GM19239 (cell line): ENCODE results near the gene ABCD1.
"Not testable (repeated sequence)": the region's sequence is repeated elsewhere in the genome, so short reads cannot be mapped to it uniquely, and the experiment has no call there.

ENCODE experiments used
- DNase-seq: peaks from one replicate; pipeline ENCODE4 v3.0.0; 2011; ENCODE audit warnings: low spot score; ENCODE audit not compliant: insufficient read length
- FAIRE-seq: peaks from 2 replicates; lab custom pipeline; 2011; peaks lifted over from hg19 to GRCh38; lab: Jason Lieb, UNC

ABCD1 gene

DNA sequence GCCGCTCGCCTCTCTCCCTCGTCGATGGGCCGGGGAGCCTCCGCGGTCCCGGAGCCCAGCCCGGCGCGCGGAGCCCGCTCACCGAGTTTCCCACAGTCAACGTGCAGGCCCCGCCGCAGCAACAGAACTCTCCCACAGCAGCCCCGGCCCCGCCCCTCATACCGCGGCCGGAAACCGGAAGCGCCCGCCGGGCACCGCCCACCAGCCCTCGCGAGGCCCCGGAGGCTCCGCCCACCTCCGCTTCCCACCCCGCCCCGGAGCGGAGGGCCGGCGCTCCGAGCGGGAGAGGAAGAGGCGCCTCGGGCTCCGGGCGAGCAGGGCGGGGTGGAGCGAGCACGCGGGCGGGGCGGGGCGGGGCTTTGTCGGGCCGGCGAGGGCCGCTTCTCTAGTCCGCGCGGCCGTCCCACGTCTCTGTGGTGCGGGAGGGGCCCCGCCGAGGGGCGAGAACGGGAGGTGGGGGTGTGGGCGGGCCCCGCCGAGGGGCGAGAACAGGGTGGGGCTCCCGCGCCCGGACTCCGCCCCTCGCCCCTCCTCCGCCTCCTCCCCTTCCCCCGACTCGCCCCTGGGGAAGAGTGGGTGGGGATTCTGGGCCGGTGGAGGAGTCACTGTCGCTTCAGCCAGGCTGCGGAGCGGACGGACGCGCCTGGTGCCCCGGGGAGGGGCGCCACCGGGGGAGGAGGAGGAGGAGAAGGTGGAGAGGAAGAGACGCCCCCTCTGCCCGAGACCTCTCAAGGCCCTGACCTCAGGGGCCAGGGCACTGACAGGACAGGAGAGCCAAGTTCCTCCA, at the start of gene ABCD1, which contains the start of gene BCAP31:
Gene ABCD1 (plus strand): TSS at position 605 of the 787 bp plus-strand sequence. CDS start 411 bp downstream, outside the sequence.
Gene BCAP31 (minus strand): TSS at position 136 of the 787 bp plus-strand sequence. CDS start 1,143 bp downstream, outside the sequence.
- FAIRE-seq (peak; percentile 86), DNase-seq (peak; percentile 69)

DNA sequence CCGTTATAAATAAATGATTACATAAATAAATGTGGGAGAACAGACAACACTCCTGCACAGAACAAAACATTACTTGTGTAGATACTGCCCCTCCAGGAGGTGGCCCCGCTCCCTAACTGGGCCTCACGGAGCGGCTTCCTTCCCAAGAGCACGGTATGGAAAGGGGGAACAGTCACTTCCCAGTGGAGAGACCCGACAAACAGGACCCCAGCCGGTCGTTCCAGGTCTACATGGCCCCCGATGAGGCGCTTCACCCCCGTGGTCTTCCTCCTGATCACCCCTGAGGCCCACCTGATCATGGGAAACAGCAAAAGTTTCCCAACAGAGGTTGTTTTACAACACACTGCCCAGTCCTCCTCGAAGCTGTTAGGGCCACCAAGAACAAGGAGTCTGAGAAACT, 43.5 kb upstream of the ABCD1 start:
- DNase-seq = no peak

DNA sequence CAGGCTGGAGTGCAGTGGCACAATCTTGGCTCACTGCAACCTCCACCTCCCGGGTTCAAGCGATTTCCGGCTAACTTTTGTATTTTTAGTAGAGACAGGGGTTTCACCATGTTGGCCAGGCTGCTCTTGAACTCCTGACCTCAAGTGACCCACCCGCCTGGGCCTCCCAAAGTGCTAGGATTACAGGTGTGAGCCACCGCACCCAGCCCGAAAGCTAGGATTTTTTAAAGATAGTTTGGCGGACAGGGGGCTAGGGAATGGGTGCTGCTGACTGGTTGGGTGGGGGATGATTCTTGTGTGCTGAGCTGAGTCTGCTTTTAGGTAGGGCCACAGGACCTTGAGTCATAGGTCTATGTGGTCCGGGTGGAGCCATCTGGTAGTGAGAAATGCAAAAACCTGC, 41.2 kb upstream of the ABCD1 start:
- not testable (repeated sequence) for FAIRE-seq

More for the DNA sequence above, 43.5 kb upstream of the ABCD1 start:
- FAIRE-seq = no peak

DNA sequence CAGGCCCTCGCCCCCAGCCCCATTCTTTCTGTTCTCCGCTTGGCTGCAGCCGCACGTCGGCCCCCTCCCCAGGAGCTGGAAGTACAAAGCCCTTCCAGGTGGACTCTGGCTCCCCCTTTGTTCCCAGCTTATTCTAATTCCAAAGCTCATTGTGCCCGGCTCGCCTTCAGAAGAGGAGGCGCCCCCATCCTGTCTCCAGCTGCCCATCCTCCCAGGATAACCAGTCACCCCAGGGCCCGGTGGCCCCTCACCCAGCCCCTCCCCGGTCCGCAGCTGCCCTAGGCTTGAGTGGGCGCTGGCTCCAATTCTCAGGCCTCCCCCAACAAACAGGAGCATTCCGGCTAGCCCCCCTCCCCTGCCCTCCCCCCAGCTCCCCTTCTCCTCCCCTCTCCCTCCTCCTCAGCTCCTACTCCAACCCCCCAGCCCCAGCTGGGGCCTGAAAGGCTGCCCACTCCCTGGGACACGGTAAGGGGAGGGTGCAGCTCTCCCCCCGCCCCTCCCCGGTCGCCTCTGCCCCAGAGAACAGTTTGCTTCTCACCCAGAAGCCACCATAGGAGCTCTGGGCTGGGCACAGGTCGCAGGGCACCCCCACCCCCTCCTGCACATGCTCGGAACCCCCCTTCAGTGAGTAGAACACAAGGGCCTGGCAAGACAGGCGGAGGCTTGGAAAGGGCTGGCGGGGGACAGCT, 40.0 kb upstream of the ABCD1 start:
- FAIRE-seq (no peak), DNase-seq (no peak)

More for the DNA sequence above, 41.2 kb upstream of the ABCD1 start:
- not testable (repeated sequence) for DNase-seq

DNA sequence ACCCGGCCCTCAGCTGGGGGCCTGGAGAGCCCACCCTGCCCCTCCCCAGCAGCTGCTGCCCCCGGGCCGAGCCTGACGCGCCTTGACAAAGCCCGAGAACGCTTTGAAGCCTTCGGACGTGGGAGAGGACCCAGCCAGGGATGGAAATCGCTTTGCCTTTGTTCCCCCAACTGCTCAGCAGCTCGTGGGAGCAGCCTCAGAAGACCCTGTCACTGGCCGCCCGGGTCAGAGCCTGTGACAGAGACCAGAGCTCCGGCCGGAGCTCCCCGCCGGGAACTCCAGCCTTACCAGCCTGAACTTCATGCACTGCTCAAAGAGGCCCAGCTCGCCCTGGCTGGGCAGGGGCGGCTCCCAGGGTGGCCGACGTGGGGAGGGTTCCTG, 39.5 kb upstream of the ABCD1 start:
- DNase-seq = no peak
- FAIRE-seq = no peak

DNA sequence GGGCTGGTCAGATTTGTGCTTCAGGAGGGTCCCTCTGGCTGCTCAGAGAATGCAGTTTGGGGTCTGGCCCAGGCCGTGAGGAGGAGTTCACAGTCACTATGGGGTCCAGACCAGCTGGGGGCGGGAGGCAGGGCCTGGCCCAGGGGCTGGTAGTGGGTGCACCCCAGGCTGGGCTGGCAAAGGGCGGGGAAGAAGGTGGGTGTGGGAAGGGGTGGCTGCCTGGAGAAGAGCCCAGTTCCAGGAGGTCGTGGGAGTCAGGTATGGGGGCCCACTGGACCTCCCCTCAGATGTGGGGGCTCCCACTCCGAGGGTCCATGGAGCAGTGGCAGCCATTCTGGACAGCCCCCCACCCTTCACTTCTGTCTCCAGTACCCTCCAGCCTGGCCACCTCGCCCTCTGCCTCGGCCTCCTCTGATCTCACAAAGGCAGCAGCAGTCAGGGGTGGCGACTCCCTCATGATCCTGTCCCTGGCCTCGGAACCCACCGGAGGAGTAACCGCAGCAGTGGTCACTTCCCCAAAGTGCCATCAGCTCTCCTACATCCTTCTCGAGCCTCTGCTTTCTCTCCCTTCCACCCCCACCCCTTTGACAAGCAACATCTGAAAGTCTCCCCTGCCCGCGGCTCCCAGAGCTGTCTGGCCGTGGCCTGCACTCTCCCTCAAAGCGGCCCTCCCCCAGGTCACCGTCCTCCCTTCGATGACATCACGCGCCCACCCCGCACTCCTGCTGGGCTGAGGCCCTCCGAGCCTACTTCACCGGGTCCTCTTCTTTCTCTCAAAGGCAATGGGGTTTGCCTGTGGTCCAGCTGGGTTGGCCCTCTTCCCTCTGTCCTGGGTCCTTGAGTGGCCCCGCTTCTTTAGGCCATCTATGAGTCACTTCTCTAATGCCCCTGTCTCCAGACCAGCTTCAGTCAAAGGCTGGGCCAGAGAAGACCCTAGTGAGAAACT, 38.6 kb upstream of the ABCD1 start:
- no peak for FAIRE-seq

DNA sequence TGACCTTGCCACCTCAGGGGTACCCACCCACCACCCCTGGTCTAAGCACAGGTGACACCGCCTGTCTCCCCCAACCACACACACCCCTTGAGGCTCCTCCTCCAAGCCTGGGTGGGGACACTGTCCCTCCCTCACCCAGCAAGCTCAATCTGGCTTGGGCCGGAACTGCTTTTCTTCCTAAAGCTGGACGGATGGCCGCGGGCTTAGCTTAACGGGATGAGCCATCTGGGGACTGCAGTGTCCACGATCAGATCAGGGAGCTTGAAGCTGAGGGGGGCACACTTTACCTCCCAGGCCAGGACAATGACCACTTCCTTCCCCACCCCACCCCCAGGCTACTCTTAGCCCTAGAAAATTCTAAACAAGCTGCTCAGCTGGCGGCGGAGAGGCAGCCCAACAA, 37.9 kb upstream of the ABCD1 start:
- FAIRE-seq (no peak), DNase-seq (no peak)

More for the DNA sequence above, 38.6 kb upstream of the ABCD1 start:
- no peak for DNase-seq

DNA sequence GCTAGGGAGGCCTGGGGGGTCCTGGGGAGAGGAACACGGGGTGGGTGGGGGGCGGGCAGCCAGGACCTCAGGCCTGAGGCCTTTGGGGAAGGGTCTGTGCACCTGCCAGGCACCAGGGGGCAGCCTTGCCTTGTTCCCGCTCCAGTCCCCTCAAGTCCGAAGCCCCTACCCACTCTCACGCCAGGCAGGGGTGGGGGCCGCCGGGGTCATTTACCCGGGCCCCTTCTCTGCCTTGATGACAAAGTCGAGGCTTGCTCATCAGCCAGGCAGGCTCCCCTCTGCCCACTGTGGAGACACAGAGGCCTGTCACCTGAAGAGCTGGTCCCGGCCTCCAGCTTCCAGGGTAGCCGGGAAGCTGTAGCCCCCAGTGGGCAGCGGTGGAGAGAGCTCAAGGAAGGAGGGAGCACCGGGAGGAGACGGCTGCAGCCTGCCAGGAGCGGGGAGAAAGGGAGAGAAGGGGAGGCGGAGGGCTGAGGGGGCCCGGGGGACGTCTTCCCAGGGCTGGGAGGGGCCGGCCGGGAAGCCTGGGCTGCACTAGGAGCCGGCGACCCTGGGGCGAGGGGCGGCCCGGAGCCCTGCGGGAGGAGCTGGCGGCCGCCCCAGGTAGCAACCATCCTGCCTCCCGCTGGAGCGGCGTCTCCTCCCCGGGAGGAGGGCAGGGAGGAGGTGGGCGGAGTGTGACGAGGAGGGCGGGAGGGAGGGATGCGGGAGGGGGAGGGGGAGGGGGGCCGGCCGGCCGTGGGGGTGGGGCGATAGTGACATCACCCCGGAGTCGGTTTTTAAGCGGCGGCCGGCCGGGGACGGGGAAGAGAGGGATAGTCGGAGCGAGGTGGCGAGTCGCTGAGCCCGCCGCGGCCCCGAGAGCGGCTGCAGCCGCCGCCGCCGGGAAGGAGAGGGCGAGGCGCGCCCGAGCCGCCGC, 37.3 kb upstream of the ABCD1 start, which contains the start of gene SLC6A8:
Gene SLC6A8 (plus strand): TSS at position 806 of the 919 bp plus-strand sequence. CDS start 649 bp downstream, outside the sequence.
- FAIRE-seq (no peak), DNase-seq (peak; percentile 20)

DNA sequence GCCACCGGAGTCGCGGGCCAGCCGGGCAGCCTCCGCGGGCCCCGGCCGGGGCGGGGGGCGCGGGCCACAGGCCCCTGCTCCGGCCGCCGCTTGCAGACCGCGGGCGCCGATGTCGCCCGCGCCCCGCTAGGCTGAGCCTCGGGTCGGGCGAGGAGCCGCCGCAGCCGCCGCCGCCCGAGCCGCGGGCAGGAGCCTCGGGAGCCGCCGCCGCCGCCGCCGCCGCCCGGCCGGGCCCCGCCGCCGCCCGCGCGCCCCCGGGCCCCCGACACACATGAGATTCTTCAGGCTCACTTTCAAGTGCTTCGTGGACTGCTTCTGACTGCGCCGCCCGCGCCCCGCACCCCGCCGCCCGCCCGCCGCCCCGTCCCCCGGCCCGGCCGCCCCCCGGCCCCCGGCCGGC, 36.6 kb upstream of the ABCD1 start:
- DNase-seq (no peak), FAIRE-seq (no peak)

DNA sequence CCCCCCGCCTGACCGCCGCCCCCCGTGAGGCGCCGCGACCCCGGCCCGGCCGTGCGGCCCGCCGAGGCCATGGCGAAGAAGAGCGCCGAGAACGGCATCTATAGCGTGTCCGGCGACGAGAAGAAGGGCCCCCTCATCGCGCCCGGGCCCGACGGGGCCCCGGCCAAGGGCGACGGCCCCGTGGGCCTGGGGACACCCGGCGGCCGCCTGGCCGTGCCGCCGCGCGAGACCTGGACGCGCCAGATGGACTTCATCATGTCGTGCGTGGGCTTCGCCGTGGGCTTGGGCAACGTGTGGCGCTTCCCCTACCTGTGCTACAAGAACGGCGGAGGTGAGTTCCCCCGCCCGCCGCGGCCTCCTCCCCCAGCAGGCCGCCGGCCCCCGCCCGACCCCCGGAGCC, 36.1 kb upstream of the ABCD1 start:
- no peak for FAIRE-seq
- no peak for DNase-seq

DNA sequence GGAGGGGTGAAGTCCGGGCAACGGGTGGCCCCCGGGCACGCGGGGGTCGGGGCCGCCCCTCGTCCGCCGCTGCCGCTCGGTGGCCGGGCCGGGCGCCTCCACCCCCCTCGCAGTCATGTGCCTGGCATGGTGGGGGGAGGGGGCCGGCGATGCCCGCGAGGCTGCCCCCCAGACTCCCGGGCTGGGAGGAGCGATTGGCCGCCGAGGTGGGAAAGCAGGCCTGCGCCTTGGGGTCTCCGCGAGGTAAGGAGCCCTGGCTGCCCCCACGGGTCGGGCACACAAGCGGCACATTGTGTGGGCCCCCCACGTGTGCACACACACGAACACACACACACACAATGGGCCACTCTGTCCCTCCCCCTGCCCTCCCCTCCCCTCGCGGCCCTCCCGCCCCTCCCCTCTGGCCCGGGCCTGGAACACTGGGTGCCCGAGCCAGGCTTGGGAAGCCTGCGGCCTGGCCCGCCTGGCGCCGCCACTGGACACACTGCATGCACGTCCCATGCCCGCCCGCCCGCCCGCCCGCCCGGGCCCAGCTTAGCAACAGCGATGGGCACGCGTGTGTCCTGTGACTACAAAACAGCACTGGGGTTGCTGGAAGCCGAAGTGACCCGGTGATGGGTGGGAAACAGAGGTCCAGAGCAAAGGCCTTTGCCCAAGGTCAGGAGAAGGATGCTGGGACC, 35.6 kb upstream of the ABCD1 start:
- FAIRE-seq (no peak), DNase-seq (no peak)

DNA sequence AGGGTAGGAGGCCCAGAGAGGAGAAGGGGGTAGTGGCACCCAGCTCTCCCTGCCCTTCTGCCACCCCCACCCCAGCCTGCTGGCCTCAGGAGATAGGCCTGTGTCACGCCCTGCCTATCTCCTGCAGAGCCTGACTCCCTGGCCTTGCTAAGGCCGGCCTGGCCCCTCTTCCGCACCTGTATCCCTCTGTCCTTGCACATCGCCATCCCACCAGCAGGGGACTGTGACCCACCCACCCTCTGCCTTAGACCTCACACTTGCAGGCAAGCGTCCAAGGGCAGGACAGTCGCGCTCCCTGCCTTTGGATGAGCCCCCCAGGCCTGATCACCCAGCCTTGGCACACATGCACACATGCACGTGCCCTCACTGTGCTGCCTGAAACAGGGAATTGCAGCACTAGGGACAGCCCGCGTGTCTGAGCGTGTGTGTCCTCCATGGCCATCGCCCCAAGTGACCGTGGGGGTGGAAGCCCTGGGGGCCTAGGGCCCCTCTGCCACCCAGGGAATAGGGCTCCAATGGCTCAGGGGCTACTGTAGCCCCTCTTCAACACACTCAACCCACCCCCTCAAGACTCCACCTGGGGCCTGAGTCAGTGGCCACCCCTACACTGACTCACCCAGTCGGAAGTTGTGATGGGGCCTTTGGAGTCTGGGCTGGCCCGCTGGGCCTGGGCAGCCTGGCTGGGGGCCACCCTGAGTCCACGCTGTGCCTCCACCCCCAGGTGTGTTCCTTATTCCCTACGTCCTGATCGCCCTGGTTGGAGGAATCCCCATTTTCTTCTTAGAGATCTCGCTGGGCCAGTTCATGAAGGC, 34.8 kb upstream of the ABCD1 start:
- no peak for DNase-seq
- FAIRE-seq = no peak

DNA sequence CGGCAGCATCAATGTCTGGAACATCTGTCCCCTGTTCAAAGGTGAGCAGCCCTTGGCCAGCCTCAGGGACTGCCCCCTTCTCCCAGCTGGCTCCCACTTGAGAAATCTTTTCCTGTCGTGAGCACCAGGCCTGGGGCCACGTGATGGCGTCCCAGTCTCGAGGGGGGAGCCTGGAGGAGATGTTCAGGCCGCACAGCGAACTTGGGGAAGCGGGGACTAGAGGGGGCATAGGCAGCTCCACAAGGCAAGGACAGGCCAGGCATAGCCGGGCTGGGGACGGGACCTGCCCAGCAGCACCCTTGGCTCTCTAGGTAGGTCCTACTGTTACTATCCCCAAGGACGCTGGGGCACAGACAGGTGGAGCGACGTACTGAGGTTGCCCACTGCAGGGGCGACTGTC, 34.2 kb upstream of the ABCD1 start:
- DNase-seq (no peak), FAIRE-seq (no peak)

DNA sequence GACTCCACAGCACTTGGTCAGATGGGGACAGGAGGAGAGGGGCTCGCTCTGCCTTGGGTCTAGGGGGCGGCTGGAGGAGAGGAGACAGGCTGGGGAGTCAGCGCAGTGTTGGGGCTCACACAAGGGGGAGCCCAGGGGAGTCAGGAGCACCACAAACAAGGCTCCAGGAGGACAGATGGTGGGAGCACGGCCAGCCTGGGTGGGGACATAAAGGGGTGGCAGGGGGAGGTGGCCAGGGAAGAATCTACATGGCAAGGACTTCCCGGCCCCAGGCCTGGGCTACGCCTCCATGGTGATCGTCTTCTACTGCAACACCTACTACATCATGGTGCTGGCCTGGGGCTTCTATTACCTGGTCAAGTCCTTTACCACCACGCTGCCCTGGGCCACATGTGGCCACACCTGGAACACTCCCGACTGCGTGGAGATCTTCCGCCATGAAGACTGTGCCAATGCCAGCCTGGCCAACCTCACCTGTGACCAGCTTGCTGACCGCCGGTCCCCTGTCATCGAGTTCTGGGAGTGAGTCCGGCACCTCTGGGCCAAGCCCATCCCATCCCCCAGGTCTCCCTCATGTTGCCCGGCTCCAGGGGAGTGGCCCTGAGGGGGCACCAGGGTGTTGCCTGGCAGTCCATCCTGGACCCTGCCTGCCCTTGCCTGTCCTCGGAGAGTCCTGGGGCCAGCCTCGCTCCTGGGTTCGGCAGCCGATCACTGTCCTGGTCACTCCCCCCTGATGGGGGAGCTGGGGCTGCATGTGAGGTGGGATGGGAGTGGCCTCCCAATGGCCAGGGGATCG, 33.4 kb upstream of the ABCD1 start:
- not testable (repeated sequence) for FAIRE-seq, DNase-seq

DNA sequence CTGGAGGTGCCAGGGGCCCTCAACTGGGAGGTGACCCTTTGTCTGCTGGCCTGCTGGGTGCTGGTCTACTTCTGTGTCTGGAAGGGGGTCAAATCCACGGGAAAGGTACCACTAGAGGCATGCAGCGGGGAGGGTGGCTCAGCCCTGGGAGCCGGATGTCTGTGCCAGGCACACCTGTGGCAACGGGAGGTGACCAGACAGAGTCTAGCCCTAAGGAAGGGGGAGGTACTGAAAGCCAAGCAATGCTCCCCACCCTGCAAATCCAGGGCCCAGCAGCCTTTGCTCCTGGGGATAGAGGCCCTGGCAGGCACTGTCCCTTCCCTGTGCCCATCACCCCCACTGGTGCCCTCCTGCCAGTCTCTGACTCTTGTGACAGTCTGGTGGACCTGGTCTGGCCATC, 32.7 kb upstream of the ABCD1 start:
- FAIRE-seq (no peak), DNase-seq (no peak)

DNA sequence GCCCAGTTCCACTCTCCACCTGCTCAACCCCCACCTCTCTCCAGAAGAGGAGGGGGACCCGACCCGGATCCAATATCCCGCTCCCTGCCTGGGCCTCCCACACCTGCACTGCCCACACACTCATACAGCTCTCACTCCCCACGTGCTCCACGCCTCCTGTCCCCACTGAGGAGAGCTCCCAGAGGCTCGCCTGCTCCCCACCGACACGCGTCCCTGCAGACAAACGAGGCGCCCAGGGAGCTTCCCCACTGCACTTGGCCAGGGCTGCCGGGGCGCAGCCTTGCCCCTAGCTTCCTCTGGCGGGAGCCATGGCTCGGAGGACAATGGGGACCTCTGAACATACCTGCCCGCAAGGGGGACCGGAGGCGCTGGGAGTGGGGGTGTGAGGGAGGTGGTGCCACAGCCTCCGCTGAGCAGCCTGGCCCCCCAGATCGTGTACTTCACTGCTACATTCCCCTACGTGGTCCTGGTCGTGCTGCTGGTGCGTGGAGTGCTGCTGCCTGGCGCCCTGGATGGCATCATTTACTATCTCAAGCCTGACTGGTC, 32.0 kb upstream of the ABCD1 start:
- FAIRE-seq = no peak
- no peak for DNase-seq
